GM19328 (cell line): ENCODE results near the gene TNS1.

ENCODE experiments used
- ATAC-seq: cut with Tn5 transposase; IDR thresholded peaks from one replicate; pipeline ENCODE4 v1.9.1; 2021; ENCODE audit warnings: mild to moderate bottlenecking, moderate library complexity; ENCODE audit not compliant: unreplicated experiment

TNS1 gene

GRCh38 chr2:217803653-217803960, 199.2 kb downstream of the TNS1 start:
- ATAC-seq, result no peak

DNA sequence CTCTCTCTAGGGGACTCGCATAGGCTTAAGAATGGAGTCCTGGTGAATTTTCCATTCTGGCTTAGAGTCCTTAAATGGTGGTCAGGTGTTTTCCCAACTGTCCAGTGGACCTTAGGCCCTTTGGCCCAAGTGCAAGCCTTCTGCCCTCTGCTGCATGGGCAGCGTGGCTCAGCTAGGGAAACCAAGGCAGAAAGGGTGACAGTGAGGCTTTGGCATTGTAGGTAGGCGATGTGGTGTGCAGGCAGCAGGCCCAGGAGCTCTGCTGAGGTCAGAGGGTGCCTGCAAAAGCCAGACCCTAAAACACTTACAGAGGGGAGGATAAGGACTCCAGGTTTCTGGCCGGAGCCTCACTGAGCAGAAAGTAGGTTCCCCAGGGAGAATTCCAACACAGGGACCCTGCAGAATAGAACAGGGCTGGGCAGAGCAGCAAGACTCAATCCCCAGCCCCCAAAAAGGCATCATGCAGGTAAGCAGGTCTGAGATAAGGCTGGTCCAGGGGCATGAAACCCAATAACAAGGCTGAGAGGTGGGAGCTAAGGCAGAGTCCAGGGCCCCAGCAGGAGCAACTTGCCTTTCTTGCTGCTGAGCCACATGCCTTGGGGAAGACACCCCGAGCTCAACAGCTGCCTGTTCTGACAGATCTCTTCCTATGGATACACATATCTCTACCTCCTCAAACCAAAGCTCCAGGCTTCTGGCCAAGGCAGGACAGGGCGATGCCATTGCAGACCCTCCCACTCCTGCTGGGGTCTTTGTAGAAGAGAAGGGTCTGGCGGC, 199.7 kb downstream of the TNS1 start:
- no peak for ATAC-seq

DNA sequence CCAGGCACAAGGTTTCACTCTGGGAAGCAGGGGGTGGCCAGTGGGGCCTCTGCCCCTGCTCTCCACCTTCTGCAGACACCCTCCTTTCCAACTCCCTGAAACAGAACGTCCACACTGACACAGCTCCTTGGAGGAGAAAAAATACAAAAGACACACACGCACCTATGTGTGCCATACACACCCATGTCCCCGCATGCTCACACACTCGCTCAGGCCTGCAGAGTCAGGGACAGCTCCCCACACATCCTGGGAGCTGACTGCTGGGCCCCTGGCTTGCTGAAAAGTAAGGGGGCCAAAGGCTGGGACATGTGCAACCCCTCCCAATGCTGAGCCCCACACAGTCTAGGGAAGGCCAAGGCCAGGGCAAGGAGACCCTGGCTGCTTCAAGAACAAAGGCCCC, 200.5 kb downstream of the TNS1 start:
- ATAC-seq, result no peak

DNA sequence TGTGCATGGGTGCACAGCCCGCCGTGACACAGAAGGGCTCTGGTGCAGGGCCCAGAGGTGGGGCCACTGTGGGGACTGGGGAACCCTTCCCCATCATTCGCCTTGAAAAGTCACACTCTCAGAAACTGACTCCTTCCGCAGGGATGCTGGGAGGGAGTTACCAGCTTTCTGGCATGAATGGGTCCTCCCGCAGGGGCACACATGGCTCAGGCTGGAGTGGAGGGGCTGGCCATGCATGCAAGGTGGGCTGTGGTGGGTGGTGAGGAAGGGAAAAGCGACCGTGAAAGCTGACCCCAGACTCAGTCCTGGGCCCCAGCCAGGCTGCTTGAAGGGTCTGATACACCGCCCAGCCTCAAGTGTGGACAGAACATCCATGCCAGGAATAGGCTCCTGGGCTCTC, 201.1 kb downstream of the TNS1 start:
- no peak for ATAC-seq

DNA sequence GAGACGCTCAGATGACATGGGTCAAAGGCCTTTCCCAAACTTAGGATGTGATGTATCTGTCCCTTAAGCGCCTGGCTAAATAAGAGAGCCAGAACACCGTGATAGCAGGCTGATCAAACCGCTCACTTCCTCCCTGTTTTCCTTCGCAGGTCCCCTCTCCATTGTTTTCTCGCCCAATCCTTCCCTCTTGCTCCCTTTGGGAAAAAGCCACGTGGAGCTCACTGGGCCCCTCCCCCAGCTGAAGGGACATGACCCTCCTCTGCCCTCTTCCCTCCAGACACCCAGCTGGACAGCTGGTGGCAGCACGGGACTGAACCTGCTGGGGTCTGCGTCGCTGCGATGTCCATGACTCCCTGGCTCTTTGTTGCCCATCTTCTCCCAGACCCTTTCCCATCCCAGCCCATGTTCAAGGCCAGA, 201.7 kb downstream of the TNS1 start:
- no peak for ATAC-seq

DNA sequence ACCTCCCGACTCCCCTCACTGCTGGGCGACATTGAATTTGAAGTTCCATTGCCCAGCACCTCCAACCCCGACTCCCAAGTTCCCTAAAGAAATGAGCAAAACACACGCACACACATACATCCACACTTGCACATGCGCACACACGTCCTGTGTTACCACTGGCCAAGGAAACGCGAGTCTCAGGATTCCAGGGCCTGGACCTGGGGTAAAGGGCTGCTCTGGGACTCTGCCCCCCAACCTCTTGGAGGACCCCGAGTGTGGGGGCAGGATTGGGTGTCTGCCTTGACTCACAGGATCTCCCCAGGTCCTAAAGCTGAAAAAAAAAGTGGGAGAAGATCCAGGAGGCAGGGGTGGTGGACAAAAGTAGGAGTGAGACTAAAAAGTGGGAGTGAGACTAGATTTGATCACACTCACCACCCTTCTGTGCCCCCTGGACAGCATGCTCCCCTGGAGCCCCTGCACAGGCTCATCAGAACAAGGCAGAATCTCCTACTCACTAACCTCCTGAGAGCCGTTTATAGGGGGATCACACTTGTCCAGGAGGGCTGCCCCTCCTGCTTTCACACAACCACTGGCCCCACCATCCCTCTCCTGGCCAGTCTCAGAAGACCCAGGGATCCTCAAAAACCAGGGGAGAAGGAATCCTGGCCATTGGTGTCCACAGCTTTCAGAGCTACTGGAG, 202.2 kb downstream of the TNS1 start:
- ATAC-seq, result no peak

DNA sequence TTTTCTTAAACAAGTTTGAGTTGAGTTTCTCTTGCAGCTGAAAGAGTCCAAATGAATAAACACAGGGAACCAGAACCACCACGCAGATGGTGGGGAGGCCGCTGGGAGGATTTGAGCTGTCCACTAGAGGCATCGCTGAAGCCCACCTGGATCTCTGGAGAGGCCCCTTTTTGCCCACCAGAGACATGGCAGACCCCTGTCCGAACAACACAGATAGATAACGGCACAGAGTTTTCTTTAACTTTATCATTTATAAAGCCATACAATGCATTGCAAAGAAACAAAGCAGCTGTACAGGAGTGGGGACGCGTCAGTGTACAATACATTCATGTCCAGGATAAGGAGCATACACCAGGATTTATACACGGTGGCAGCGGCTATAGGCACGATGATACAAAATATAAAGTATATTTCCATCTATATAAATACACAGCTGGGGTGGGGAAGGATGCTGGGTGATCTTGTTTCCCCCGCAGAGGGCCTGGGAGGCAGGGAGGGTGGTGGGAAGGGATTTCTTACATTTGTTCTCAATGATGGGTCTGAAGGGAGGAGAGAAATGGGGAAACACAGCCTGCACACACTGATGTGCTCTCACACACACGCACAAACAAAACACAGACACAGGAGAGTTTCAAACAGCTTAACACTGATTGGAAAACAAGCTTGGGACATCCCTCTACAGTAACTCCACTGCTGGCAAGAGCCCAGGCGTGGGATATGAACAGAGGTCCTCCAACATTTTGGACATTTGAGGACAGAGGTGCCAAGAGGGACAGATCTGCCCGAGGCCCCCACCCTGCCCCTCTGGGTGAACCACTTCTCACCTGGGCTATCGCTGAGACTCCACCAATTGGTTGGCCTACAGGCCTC, 203.0 kb downstream of the TNS1 start:
- ATAC-seq, result no peak

DNA sequence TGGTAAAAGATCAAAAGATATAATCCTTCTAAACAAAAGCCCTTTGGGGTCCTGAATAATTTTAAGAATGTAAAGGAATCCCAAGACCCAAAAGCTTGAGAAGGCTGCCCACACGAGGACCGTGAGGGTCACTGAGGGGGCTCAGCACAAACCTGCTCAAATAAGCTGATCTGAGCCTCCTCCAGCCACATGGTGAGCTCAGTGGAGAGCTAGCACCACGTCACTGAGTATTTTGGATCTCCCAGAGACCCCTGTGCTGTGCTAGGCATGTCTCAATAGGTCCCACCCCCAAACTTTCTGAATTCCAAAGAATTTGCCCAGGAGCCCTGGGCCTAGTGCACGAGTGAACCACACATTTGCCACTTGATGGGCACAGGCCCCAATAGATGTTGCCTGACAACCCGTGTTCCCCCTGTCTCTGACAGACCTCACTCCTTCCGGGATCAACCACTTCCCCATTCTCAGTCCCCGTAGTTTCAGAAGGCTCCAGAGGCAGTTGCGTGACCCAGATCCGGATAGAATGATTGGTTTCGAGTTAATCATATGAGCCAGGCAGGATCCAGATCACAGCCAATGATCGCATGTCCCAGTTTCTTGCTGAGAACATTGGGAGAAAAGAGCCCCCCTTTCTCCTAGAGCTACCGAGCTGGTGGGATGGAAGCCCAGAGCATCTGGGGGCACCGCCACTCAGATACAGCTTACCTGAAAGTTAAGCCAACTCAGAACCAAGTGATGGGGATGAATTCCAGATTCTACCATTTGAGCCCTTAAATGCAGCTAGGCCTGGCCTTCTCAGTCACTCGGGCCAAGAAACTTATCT, 203.8 kb downstream of the TNS1 start:
- no peak for ATAC-seq

GRCh38 chr2:217798191-217798590, 204.6 kb downstream of the TNS1 start:
- no peak for ATAC-seq

DNA sequence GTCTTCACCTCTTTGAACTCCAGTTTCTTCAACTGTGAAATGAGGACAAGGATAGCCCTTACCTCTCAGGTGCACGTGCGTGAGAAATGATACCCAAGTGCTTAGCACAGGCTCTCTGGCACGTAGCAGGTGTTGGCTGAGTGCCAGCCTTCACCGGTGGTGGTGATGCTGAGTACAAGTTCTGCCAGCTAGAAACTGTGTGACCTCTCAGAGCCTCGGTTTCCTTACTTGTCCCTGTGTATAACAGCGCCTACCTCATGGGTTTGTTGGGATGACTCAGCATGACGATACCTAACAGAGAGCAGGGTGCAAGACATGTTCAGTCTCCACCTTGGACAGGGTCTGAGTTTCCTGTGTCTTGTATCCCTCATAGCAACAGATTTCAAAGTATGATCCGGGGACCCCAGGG, 205.1 kb downstream of the TNS1 start:
- ATAC-seq, result no peak

- ATAC-seq, result no peak
Measured at GRCh38 chr2:217797165-217797564, 205.6 kb downstream of the TNS1 start.

- no peak for ATAC-seq
Measured at GRCh38 chr2:217795706-217796465, 206.9 kb downstream of the TNS1 start.

DNA sequence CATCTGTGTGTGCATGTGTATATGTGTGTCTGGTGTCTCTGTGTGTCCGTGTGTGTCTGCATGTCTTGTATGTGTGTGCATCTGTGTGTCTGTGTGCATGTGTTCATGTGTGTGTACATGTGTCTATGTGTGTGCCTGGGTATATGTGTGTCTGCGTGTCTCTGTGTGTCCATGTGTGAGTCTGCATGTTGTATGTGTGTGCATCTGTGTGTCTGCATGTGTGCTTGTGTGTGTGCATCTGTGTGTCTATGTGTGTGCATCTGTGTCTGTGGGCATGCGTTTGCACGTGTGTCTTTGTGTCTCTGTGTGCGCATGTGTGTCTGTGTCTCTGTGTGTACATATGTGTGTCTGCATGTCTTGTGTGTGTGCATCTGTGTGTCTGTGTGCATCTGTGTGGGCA, 207.7 kb downstream of the TNS1 start:
- ATAC-seq, result no peak

DNA sequence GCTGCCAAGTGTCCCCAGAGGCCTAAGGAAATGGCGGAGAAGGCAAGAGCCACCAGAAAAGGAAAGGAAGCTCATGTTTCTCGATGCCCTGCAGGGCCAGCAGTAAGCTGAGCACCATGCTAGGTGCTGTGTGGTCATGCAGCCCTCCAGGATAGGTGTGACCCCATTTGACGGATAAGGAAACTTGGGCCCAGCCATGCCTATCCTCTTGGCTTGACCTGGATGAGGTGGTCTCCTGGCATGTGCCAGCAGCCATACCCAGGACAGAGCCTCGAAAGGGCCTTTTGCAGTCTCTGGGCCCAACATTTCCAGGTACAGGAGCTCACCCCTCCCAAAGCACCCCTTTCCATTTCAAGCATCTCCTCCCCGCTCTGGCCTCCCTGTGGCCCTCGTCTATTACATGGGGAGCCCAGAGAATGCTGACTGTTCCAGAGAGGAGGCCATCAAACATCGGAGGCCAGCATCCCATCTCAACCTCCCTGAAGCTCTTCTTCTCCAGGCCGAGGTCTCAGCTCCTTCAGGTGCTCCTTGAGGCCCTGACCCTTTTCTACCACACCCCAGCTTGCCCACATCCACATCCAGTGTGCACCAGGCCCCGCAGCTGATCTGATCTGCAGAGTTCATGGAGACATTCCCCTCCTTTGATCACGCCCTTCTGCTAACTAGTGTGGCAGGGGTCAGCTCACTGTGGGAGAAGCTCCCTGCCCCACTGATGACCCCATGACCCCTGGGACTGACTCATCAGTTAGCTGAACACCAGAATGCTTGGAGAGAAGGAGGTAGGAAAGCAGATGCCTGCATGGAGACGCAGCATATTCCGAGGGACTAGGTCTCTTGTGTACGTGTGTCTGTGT, 208.4 kb downstream of the TNS1 start:
- ATAC-seq, result no peak

DNA sequence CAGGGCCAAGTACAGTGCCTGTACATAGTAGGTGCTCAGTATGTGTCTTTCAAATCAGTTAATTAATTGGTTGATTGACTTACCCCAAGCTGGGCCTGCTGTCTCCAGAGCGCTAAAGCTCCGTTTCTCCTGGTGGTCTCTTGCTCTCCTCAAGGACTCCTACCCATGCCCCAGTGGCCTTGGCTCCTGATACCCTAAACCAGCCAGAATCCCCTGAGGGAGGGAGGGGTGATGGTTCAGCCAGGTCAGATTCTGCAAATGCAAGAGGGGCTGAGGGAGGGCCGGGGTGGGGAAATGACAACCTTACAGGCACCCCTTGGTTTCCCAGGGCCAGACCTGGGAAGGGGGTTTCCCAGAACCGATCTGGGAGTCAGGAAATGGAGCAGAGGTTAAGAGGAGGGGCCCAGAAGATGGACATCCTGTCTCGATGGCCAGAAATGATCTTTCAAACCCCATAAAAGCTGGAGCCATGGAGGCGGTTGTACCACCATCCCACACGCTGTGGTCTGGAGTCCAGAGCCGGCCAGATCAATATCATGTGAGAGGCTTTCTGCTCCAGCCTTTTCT, 209.1 kb downstream of the TNS1 start:
- ATAC-seq, result no peak

GRCh38 chr2:217792626-217793527, 209.9 kb downstream of the TNS1 start:
- no peak for ATAC-seq

GRCh38 chr2:217791551-217791950, 211.2 kb downstream of the TNS1 start:
- no peak for ATAC-seq
